ENCODE measurements around the gene ZNF71.

DNA sequence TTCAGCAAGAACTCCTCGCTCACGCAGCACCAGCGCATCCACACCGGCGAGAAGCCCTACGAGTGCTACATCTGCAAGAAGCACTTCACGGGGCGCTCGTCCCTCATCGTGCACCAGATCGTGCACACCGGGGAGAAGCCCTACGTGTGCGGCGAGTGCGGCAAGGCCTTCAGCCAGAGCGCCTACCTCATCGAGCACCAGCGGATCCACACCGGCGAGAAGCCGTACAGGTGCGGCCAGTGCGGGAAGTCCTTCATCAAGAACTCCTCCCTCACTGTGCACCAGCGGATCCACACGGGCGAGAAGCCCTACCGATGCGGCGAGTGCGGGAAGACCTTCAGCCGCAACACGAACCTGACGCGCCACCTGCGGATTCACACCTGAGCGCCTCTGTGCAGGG is 27.3 kb downstream of the ZNF71 start:
- TF ChIP-seq, protein P1, sequence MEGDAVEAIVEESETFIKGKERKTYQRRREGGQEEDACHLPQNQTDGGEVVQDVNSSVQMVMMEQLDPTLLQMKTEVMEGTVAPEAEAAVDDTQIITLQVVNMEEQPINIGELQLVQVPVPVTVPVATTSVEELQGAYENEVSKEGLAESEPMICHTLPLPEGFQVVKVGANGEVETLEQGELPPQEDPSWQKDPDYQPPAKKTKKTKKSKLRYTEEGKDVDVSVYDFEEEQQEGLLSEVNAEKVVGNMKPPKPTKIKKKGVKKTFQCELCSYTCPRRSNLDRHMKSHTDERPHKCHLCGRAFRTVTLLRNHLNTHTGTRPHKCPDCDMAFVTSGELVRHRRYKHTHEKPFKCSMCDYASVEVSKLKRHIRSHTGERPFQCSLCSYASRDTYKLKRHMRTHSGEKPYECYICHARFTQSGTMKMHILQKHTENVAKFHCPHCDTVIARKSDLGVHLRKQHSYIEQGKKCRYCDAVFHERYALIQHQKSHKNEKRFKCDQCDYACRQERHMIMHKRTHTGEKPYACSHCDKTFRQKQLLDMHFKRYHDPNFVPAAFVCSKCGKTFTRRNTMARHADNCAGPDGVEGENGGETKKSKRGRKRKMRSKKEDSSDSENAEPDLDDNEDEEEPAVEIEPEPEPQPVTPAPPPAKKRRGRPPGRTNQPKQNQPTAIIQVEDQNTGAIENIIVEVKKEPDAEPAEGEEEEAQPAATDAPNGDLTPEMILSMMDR (IDR thresholded peaks at IDR 0.05): no peak
- no peak for TF ChIP-seq POLR2A (IDR thresholded peaks at IDR 0.05)
